HG02981 (cell line): ENCODE data around the gene MCOLN3.
"Not testable (repeated sequence)": the region's sequence is repeated elsewhere in the genome, so short reads cannot be mapped to it uniquely, and the experiment has no call there.

ENCODE experiments used
- ATAC-seq: cut with Tn5 transposase; IDR thresholded peaks from one replicate; pipeline ENCODE4 v1.9.1; 2021; ENCODE audit warnings: mild to moderate bottlenecking, moderate library complexity; ENCODE audit not compliant: unreplicated experiment

Gene MCOLN3

DNA sequence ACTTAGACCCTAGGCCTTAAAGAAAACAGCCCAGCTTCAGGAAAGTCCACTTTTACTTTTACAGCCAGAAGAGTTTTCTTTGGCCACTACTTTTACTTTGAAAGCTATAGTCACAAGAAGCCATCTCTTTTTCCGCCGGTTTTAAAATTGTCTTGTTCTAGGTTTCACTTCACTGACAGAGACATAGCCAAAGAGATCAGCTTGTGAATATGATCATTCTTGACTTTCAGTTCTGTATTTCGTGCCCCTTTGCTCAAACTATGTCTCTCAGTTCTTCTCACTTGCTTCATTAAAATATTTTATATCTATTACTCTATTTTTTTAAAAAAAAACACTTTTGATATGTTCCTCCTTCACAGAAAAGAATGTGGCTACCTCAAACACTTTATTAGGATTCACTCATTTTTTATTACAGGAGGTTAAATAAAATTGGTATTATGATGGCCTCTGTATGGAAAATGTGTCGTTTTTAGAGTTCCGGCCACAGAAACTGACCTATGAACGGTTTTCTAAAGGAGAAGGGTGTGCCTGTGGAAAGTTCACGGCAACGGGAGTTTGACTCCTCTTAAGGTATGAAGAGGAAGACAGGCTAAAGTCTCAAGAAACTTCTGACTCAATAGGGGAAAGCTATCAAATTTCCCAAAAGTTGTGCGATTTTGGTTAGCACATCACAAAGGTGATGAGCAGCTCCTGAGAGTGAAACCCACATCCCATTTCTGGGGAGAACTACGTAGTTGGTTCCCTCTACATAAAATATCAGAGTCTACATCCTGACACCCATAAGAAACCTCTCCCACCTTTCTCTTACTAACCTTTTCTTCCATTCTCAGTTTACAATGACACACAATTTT, 52.6 kb downstream of the MCOLN3 start:
- ATAC-seq = peak; percentile 41

DNA sequence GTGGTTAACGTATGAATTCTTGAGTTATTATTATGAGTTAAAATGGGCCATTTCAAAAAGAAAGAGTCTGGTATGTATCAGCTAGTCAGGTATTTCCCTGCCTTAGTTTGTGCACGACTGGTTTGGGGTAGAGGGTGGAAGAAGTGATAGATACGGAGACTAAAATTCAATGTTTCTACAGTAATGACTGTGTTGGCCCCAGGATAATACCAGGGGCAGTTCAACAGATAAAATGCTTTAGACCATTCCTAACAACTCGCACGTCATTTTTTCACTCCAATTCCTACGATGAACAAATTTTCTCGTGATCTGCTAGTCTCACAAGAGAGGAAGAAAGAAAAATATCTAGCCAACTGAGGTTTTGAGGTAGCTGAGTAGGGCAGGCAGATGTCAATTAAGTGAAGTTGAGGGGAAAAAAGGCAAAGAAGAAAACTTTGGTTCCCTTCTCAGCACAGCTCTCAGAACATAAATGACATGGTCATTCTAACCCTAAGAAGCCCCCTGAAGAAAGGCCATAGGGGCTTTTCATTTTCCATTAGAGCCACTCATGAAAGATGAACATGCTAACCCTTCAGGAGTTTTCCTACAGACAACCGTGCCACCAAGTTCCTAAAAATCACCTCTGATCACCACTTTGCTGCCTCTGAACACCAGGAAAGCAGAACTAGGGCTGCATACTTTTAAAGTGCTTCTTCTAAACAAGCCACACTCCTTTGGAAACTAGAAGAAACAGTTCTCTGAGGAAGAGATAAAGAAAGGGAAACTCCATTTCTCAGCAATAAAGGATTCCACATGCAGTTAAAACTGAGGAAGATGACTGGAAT, 57.0 kb downstream of the MCOLN3 start:
- ATAC-seq = no peak

DNA sequence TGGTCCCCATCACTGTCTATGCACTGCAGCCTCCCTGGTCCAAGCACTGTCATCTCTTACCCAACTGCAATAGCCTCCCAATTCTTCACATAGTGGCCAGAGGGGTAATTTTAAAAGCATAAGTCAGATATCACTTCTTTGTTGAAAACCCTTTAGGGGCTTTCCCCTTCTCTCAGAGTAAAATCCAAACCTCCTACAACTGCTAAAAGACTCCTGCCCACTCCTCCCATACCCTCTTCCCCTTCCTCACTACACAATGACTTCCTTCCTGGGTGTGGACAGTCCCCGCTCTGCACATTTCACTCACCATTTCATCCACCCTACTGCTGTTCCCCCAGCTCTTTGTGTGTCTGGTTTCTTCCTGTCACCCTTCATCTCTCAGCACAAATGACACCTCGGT, 59.7 kb downstream of the MCOLN3 start:
- ATAC-seq = peak; percentile 48

DNA sequence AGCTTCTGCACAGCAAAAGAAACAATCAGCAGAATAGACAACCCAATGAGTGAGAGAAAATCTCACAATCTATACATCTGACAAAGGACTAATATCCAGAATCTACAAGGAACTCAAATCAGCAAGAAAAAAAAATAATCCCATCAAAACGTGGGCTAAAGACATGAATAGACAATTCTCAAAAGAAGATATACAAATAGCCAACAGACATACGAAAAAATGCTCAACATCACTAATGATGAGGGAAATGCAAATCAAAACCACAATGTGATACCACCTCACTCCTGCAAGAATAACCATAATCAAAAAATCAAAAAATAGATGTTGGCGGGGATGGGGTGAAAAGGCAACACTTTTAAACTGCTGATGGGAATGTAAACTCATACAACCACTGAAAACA, 61.7 kb downstream of the MCOLN3 start:
- not testable (repeated sequence) for ATAC-seq

DNA sequence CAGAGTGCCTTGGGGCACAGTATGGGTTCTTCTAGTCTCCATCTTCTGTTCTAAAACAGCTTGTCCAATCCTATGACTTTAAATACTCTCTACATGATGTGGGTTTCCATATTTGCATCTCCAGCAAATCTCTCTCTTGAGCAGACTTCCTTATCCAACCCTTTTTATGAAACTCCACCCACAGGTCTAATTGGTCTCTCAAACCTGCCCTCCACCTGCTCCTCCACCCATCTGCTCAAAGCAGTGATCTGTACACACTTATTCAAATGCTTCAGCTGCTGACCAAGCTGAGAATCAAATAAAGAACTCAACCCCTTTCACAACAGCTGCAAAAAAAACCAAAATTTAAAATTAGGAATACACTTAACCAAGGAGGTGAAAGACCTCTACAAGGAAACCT, 62.9 kb downstream of the MCOLN3 start:
- peak; percentile 49 for ATAC-seq

DNA sequence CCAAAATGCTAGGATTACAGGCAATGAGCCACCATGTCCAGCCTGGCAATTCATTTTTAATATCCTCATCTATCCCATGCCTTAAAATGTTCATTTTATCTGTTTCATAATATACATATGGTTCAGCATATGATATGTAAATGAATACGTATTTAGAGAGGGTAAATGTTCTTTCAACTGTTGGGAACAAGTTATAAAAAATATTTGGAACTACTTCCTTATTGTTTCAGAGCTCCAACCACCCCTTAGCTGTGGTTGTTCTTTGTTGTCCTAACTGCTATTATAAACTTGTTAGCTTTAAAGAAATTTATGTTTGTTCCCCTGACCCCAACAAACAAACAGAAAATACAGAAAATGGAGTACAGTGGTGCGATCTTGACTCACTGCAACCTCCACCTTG, 65.9 kb downstream of the MCOLN3 start:
- no peak for ATAC-seq

DNA sequence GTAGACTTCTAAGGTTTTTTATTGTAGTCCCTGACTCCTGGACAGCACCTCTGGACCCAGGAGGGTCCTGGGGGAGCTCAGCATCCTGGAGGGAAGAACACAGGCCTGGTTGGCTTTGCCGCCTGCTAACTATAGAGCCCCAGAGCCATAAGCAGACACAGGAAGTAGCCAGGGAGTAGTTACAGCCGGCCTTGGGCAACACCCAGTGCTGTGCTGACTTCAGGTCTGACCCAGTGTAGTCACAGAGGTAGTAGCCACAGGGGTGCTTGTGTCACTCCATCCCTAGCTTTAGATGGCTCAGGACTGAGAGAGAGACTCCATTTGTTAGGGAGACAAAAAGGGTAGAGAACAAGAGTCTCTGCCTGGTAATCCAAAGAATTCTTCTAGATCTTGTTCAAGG, 73.3 kb downstream of the MCOLN3 start:
- no peak for ATAC-seq

DNA sequence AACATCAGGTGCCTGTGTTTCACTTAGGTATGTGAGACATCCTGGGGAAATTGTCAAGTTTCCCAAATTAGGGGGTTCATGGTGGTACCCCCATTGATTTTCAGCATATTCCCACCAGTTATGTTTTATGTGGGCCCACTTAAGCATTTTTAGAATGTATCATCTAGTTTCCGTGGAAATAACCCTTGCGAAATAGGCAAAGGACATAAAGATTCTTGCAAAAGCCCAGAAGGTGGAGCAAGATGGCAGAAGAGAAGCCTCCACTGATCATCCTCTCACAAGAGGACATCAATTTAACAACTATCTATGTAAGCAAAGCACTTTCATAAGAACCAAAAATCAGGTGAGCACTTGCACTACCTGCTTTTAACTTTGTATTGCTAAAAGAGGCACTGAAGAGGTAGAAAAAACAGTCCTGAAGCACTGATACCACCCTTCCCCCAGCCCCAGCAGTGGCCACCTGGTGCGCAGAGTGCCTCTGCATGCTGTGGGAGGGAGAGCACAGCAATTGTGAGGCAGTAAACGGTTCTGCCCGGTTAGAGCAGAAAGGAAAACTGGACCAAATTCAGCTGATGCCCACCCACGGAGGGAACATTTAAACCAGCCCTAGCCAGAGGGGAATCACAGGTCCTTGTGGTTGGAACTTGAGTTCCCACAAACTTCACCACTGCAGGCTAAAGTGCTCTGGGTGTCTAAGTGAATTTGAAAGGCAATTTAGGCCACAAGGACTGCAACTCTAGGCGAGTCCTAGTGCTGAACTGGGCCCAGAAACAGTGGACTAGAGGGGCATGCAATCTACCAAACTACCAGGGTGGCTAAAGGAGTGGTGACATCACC, 74.6 kb downstream of the MCOLN3 start:
- ATAC-seq = no peak

DNA sequence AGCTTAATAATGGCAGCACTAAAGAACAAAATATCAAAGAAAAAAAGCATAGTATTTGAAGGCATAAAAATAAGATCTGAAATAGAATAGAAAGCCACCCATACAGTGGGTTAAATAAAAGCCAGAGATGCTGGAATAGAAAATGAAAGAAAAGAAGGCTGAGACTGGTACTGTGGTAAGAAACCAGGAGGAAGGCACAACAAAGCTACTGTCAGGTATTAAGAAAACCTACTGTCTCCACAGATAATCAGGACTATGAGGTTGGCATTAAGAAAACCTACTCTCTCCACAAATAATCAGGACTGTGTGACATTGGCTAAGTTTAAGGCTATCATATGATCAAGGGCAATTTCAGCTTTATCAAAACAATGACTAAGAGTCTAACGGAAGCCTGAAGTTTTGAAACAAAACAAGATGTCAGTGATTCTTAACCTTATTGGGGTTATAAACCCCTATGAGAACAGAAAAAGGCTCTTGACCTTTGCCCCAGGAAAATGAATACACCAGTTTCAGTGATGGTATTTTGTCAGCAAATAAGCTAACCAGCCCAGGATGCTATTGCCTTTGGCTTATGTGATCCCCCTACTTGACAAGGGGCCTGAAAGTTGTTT, 75.8 kb downstream of the MCOLN3 start:
- ATAC-seq = peak; percentile 39

DNA sequence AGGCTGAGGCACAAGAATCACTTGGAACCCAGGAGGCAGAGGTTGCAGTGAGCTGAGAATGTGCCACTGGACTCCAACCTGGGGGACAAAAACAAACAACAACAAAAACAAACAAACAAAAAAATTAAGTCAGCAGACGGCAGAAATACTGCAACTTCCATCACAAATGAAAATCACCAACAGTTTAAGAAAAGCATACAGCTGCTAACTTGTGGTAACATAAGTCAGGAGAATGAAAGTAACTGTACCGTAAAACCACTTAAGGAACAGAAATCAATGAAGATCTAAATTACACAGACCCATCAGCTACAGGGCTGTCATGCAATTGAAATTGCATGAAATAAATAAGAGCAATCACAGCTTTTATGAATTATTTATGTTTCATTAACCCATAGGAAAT, 76.3 kb downstream of the MCOLN3 start:
- peak; percentile 25 for ATAC-seq

DNA sequence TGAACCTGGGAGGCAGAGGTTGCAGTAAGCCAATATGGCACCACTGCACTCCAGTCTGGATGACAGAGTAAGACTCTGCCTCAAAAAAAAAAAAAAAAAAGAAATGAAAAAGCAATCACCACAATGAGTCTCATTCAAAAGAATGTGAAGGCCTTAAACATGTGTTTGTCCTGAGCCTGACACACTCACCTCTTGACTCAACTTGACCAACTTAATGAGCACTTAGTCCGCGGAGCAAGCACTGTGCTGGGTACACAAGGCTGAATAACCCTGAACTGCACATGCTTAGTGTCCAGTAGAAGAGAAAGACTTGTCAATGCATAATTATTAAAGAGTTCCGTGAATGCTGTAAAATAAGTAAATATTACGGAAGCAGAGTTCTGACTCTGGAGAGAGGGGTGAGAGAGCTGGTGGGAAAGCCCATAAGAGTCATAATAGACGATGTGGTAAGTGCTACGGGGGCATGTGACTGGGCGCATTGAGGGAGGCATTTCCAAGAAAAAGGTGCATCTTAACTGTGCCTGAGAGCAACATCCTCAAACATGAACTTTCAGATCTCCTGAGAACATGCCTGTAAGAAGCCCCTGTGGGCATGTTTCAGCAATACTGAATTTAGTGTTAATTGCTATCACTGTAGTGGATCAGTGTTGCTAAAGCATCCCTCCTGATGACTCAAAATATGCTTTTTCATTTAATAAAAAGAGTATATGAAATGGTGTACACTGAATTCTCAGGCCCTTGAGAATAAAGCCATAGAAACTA, 78.6 kb downstream of the MCOLN3 start:
- ATAC-seq = peak; percentile 57

DNA sequence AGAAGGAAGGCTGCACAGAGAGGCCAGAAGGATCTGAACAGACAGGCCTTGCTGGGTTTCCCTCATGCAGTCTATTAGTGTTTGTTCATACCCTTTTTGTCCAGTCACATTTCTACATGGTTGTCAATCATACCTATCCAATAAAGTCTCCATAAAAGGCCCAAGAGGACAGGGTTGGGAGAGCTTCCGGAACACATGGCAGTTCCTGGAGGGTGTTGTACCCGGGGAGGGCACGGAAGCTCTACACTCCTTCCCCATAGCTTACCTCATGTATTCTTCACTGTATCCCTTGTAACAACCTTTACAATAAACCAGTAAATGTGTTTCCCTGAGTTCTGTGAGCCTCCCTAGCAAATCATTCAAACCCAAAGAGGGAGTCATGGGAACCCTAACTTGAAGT, 79.4 kb downstream of the MCOLN3 start:
- ATAC-seq = no peak

DNA sequence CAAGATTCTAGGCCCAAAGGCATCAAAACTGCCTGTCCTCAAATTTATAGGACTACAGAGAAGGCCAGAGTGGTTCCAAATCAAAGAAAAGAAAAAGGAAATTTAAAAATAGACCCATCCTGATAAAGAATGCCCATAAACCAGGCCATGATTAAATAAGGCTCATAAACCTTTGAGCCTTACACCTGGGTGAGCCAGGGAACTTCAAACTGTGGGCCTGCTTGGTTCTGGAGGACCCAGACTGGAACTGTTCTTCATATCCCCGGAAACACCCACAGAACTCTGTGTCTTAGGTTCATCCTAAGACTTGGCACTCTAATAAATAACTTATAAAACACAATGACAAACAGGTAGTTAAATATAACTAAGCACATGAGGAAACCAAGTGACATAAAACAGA, 80.2 kb downstream of the MCOLN3 start:
- ATAC-seq = no peak
